HCT116 (cell line): ENCODE results near the gene AUTS2. TPM values are rescaled to one million over a fixed set of nuclear protein-coding genes. Genes with fewer than 3 reads are reported as not detected.

Experiments used
- ATAC-seq: fragments of 200-7000 bp; cut with Tn5 transposase; 2 replicates; pipeline ENCODE4 v1.9.1; 2020; ENCODE audit warnings: mild to moderate bottlenecking, moderate library complexity
- BruUV-seq: library from RNA; stranded (reverse); fragments of 400-500 nt; replicated peaks from 2 replicates; lab custom pipeline; 2021; lab: Mats Ljungman, UMichigan
- CTCF ChIA-PET: fragments of 300-600 bp; sonication (Branson Sonifier 250); formaldehyde crosslinking; loops from one replicate; lab custom pipeline; 2021; ENCODE audit warnings: antibody characterized with exemption; lab: Charles Lee
- POLR2A ChIA-PET: fragments of 300-600, 350-600 bp; sonication (Branson Sonifier 250); formaldehyde crosslinking; loops from one replicate; lab custom pipeline; 2021; ENCODE audit warnings: antibody characterized with exemption; lab: Charles Lee
- RAD21 ChIA-PET, 2 experiments: fragments of 300-600 bp; sonication (Branson Sonifier 250); formaldehyde crosslinking; loops; one replicate each; lab custom pipeline; 2023; ENCODE audit warnings: low total read pairs in 2 of 2; ENCODE audit not compliant: uncharacterized antibody in 2 of 2, unreplicated experiment in 2 of 2, low non-redundant PET in 1 of 2; lab: Charles Lee
- DNase-seq: peaks from one replicate; pipeline ENCODE4 v3.0.0-alpha.2; 2010; ENCODE audit warnings: low read depth, low spot score
- H2AFZ ChIP-seq: fragments of 200-600 bp; shearing (Covaris generic), sonication (generic); 2 replicates; pipeline ENCODE4 v1.6.1; 2017; ENCODE audit warnings: low read depth, mixed run types, mixed read lengths, antibody characterized with exemption, low read length; ENCODE audit not compliant: poor library complexity, severe bottlenecking
- H3K27ac ChIP-seq: 2 replicates; pipeline ENCODE4 v1.5.1; 2012; ENCODE audit warnings: low read depth, low read length
- H3K27me3 ChIP-seq: fragments of 200-600 bp; sonication (generic); 2 replicates; pipeline ENCODE4 v1.6.1; 2016; ENCODE audit warnings: mixed run types, low read length, mixed read lengths; ENCODE audit not compliant: insufficient read depth
- H3K36me3 ChIP-seq, 2 experiments: fragments of 200-500 bp in 1 of 2; fragments of 200-600 bp in 1 of 2; sonication (Bioruptor generic) in 1 of 2; sonication (generic) in 1 of 2; 2 replicates each; pipeline versions ENCODE4 v1.5.1 to v1.6.1; 2014 to 2016; ENCODE audit warnings: low read length in 2 of 2, inconsistent platforms in 1 of 2, mixed read lengths in 1 of 2, mixed run types in 1 of 2; ENCODE audit not compliant: insufficient read depth in 2 of 2, control insufficient read depth in 1 of 2
- H3K4me1 ChIP-seq, 2 experiments: fragments of 200-600 bp in 1 of 2; sonication (generic) in 1 of 2; 2 replicates each; pipeline versions ENCODE4 v1.5.1 to v1.6.1; 2012 to 2017; ENCODE audit warnings: low read length in 2 of 2, inconsistent platforms in 1 of 2, mild to moderate bottlenecking in 1 of 2, mixed read lengths in 1 of 2, mixed run types in 1 of 2, moderate library complexity in 1 of 2; ENCODE audit not compliant: insufficient read depth in 2 of 2, control insufficient read depth in 1 of 2
- H3K4me2 ChIP-seq: fragments of 200-600 bp; sonication (generic); 2 replicates; pipeline ENCODE4 v1.6.1; 2017; ENCODE audit warnings: mixed run types, low read length, mixed read lengths
- H3K4me3 ChIP-seq, 2 experiments: fragments of 200-600 bp in 1 of 2; sonication (generic) in 1 of 2; replicated peaks in 1 of 2; 2 replicates each; pipeline ENCODE4 v1.5.1; 2011 to 2016; ENCODE audit warnings: low read length in 2 of 2, control low read depth in 1 of 2, low read depth in 1 of 2, mild to moderate bottlenecking in 1 of 2, mixed read lengths in 1 of 2, mixed run types in 1 of 2
- H3K79me2 ChIP-seq: fragments of 200-600 bp; sonication (generic); 2 replicates; pipeline ENCODE4 v1.6.1; 2017; ENCODE audit warnings: mild to moderate bottlenecking, mixed run types, low read length, moderate library complexity, mixed read lengths; ENCODE audit not compliant: insufficient read depth
- H3K9ac ChIP-seq: fragments of 200-600 bp; sonication (generic); 2 replicates; pipeline ENCODE4 v1.6.1; 2016; ENCODE audit warnings: low read length, mixed read lengths
- H3K9me2 ChIP-seq: fragments of 200-600 bp; sonication (generic), shearing (Covaris generic); 2 replicates; pipeline ENCODE4 v1.6.1; 2017; ENCODE audit warnings: mixed run types, mild to moderate bottlenecking, moderate library complexity; ENCODE audit not compliant: insufficient read depth
- H3K9me3 ChIP-seq, 2 experiments: fragments of 200-500 bp in 1 of 2; fragments of 200-600 bp in 1 of 2; sonication (Bioruptor generic) in 1 of 2; sonication (generic) in 1 of 2; 2 replicates each; pipeline ENCODE4 v1.6.1; 2014 to 2017; ENCODE audit warnings: low read length in 2 of 2, mixed read lengths in 2 of 2, inconsistent platforms in 1 of 2, low read depth in 1 of 2, mild to moderate bottlenecking in 1 of 2, mixed run types in 1 of 2, moderate library complexity in 1 of 2; ENCODE audit not compliant: control insufficient read depth in 1 of 2, insufficient read depth in 1 of 2
- H4K20me1 ChIP-seq: fragments of 200-600 bp; sonication (generic), shearing (Covaris generic); 2 replicates; pipeline ENCODE4 v1.6.1; 2017; ENCODE audit warnings: mixed run types, mild to moderate bottlenecking, moderate library complexity; ENCODE audit not compliant: insufficient read depth
- CEBPB ChIP-seq: IDR thresholded peaks from 2 replicates; pipeline ENCODE4 v1.6.1; 2012; ENCODE audit warnings: low read depth
- EGR1 ChIP-seq: IDR thresholded peaks from 2 replicates; pipeline ENCODE4 v1.6.1; 2012; ENCODE audit warnings: low read depth
- ELF1 ChIP-seq: IDR thresholded peaks from 2 replicates; pipeline ENCODE4 v1.6.1; 2012; ENCODE audit warnings: low read depth, borderline replicate concordance
- EZH2 ChIP-seq: fragments of 200-600 bp; sonication (generic); IDR thresholded peaks from 2 replicates; pipeline ENCODE4 v1.6.1; 2017; ENCODE audit warnings: antibody characterized with exemption, mixed run types
- EZH2phosphoT487 ChIP-seq: fragments of 200-600 bp; IDR thresholded peaks from 2 replicates; pipeline ENCODE4 v1.6.1; 2018; ENCODE audit warnings: antibody characterized with exemption, borderline replicate concordance
- POLR2A ChIP-seq: IDR thresholded peaks from 2 replicates; pipeline ENCODE4 v1.7.0; 2011; ENCODE audit warnings: borderline replicate concordance; ENCODE audit not compliant: insufficient read depth, insufficient read length; ENCODE audit errors: extremely low read depth
- POLR2AphosphoS5 ChIP-seq: IDR thresholded peaks from 2 replicates; pipeline ENCODE4 v1.6.1; 2011; ENCODE audit warnings: mild to moderate bottlenecking, low read depth, low read length, moderate library complexity
- SIN3A ChIP-seq: IDR thresholded peaks from 2 replicates; pipeline ENCODE4 v1.6.1; 2012; ENCODE audit warnings: low read depth
- SRF ChIP-seq: IDR thresholded peaks from 2 replicates; pipeline ENCODE4 v1.6.1; 2012; ENCODE audit warnings: low read depth
- TCF7L2 ChIP-seq: IDR thresholded peaks from 2 replicates; pipeline ENCODE4 v1.7.0; 2011; ENCODE audit warnings: borderline replicate concordance, inconsistent platforms; ENCODE audit not compliant: insufficient read depth, insufficient read length; ENCODE audit errors: extremely low read depth
- intact Hi-C: fragments of 100-400 bp; cut with micrococcal nuclease; formaldehyde crosslinking; loops from 2 replicates; pipeline ENCODE4 v1.10.0; 2022
- total RNA-seq: library from RNA; stranded (reverse); gene quantifications from one replicate; pipeline ENCODE4 v1.2.1, GENCODE V29; 2021; ENCODE audit not compliant: unreplicated experiment
- TF ChIP-seq, protein P1 (sequence below): IDR thresholded peaks from 2 replicates; pipeline ENCODE4 v1.6.1; 2012; ENCODE audit warnings: low read depth
- TF ChIP-seq, protein P2 (sequence below): IDR thresholded peaks from 2 replicates; pipeline ENCODE4 v1.6.1; 2012
- TF ChIP-seq, protein P3 (sequence below), 3 experiments: fragments of 200-600 bp in 1 of 3; sonication (generic) in 1 of 3; IDR thresholded peaks in 2 of 3; conservative IDR thresholded peaks in 1 of 3; 2 replicates each; pipeline ENCODE4 v1.5.1; 2012 to 2017; ENCODE audit warnings: low read depth in 2 of 3, low read length in 2 of 3, antibody characterized with exemption in 1 of 3, borderline replicate concordance in 1 of 3, control low read depth in 1 of 3, mild to moderate bottlenecking in 1 of 3, mixed read lengths in 1 of 3, mixed run types in 1 of 3, moderate library complexity in 1 of 3; ENCODE audit not compliant: insufficient read depth in 1 of 3
- TF ChIP-seq, protein P4 (sequence below): IDR thresholded peaks from 2 replicates; pipeline ENCODE4 v1.6.1; 2011; ENCODE audit warnings: mild to moderate bottlenecking, low read length, moderate library complexity; ENCODE audit not compliant: insufficient replicate concordance; ENCODE audit errors: extremely low read depth

Gene AUTS2
- total RNA-seq, 1 experiment from 2014 or later = 0.93 TPM

DNA sequence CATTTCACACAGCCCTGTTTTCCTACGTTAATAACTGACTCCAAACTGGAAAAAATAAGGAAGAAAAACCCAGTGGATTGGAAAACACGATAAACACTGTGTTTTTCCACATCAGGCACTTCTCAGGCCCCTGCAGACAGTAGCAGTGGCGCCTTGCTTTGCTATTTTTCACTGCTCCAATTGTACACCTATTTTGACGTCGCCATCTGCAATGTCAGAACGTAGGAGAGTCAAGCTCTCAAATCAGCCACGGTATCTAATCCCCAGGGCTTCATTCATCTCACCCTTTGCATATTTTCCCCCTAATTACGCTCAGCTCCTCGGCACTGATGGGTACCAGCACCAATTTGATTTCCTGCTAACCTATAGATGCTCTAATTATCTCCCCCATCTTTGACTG lies 1195.5 kb downstream of the AUTS2 start (continued):
- no peak for TF ChIP-seq EZH2
- TF ChIP-seq SRF = no peak
- TF ChIP-seq POLR2A = no peak
- TF ChIP-seq, protein P1, sequence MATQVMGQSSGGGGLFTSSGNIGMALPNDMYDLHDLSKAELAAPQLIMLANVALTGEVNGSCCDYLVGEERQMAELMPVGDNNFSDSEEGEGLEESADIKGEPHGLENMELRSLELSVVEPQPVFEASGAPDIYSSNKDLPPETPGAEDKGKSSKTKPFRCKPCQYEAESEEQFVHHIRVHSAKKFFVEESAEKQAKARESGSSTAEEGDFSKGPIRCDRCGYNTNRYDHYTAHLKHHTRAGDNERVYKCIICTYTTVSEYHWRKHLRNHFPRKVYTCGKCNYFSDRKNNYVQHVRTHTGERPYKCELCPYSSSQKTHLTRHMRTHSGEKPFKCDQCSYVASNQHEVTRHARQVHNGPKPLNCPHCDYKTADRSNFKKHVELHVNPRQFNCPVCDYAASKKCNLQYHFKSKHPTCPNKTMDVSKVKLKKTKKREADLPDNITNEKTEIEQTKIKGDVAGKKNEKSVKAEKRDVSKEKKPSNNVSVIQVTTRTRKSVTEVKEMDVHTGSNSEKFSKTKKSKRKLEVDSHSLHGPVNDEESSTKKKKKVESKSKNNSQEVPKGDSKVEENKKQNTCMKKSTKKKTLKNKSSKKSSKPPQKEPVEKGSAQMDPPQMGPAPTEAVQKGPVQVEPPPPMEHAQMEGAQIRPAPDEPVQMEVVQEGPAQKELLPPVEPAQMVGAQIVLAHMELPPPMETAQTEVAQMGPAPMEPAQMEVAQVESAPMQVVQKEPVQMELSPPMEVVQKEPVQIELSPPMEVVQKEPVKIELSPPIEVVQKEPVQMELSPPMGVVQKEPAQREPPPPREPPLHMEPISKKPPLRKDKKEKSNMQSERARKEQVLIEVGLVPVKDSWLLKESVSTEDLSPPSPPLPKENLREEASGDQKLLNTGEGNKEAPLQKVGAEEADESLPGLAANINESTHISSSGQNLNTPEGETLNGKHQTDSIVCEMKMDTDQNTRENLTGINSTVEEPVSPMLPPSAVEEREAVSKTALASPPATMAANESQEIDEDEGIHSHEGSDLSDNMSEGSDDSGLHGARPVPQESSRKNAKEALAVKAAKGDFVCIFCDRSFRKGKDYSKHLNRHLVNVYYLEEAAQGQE = no peak
- TF ChIP-seq, protein P2, sequence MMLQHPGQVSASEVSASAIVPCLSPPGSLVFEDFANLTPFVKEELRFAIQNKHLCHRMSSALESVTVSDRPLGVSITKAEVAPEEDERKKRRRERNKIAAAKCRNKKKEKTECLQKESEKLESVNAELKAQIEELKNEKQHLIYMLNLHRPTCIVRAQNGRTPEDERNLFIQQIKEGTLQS = no peak

DNA sequence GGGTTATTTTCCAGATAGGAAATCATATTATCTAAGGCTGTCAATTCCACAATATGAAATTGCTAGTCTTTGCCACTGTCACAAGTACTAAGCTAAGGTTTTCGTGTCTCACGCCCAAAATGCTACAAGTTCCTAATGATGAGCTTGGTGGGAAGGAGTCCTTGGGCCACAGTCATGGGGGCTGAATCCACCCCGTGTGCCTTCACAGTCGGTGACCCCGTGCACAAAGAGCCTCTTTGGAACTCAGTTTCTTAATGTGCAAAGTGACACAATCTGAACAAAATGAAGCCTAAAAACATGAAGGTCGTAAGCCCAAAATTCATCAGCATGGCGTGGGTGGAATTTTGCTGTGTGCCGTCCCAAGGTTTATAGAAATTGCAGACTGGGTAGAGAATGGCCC lies 1196.7 kb downstream of the AUTS2 start:
- no peak for ATAC-seq
- H3K79me2 ChIP-seq = no peaks in the 10 kb centered on the region
- ChIA-PET CTCF (no interaction called here), RAD21 (no interaction called here), POLR2A (no interaction called here)
- TF ChIP-seq CEBPB = no peak
- TF ChIP-seq POLR2AphosphoS5 = no peak
- TF ChIP-seq ELF1 = no peak
- no peak for TF ChIP-seq EZH2phosphoT487
- TF ChIP-seq EGR1 = no peak
- no peak for TF ChIP-seq TCF7L2
- TF ChIP-seq SRF = no peak
- no peak for TF ChIP-seq SIN3A
- no peak for TF ChIP-seq POLR2A
- TF ChIP-seq, protein P3, sequence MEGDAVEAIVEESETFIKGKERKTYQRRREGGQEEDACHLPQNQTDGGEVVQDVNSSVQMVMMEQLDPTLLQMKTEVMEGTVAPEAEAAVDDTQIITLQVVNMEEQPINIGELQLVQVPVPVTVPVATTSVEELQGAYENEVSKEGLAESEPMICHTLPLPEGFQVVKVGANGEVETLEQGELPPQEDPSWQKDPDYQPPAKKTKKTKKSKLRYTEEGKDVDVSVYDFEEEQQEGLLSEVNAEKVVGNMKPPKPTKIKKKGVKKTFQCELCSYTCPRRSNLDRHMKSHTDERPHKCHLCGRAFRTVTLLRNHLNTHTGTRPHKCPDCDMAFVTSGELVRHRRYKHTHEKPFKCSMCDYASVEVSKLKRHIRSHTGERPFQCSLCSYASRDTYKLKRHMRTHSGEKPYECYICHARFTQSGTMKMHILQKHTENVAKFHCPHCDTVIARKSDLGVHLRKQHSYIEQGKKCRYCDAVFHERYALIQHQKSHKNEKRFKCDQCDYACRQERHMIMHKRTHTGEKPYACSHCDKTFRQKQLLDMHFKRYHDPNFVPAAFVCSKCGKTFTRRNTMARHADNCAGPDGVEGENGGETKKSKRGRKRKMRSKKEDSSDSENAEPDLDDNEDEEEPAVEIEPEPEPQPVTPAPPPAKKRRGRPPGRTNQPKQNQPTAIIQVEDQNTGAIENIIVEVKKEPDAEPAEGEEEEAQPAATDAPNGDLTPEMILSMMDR (IDR thresholded peaks at IDR 0.05 in 2 of 3, conservative IDR thresholded peaks at IDR 0.05 in 1 of 3; ENCODE audit: borderline replicate concordance in 1 of 3, insufficient read depth in 1 of 3, low read depth in 2 of 3, low read length in 2 of 3) = no peak
- TF ChIP-seq, protein P4, sequence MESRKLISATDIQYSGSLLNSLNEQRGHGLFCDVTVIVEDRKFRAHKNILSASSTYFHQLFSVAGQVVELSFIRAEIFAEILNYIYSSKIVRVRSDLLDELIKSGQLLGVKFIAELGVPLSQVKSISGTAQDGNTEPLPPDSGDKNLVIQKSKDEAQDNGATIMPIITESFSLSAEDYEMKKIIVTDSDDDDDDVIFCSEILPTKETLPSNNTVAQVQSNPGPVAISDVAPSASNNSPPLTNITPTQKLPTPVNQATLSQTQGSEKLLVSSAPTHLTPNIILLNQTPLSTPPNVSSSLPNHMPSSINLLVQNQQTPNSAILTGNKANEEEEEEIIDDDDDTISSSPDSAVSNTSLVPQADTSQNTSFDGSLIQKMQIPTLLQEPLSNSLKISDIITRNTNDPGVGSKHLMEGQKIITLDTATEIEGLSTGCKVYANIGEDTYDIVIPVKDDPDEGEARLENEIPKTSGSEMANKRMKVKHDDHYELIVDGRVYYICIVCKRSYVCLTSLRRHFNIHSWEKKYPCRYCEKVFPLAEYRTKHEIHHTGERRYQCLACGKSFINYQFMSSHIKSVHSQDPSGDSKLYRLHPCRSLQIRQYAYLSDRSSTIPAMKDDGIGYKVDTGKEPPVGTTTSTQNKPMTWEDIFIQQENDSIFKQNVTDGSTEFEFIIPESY = no peak
- intact Hi-C loops = no loop called here
- no peaks in the 10 kb centered on the region for H3K9me2 ChIP-seq
- H3K36me3 ChIP-seq = no peaks in the 10 kb centered on the region
- H3K27ac ChIP-seq = no peak overlapping the region
- no peaks in the 10 kb centered on the region for H3K4me1 ChIP-seq
- no peaks in the 10 kb centered on the region for H3K27me3 ChIP-seq
- H3K4me2 ChIP-seq = no peak overlapping the region
- peaks cover 2 to 14% of the 10 kb centered on the region in 2 experiments; a peak in 2 of 4 replicates for H3K9me3 ChIP-seq
- DNase-seq = no peak
- no TSS peak for BruUV-seq
- H4K20me1 ChIP-seq = no peaks in the 10 kb centered on the region
- no peak overlapping the region for H3K4me3 ChIP-seq
- no peak overlapping the region for H2AFZ ChIP-seq
- H3K9ac ChIP-seq = no peak overlapping the region
